Measurements from ENCODE around the gene HOXA6.

The HOXA6 gene

DNA sequence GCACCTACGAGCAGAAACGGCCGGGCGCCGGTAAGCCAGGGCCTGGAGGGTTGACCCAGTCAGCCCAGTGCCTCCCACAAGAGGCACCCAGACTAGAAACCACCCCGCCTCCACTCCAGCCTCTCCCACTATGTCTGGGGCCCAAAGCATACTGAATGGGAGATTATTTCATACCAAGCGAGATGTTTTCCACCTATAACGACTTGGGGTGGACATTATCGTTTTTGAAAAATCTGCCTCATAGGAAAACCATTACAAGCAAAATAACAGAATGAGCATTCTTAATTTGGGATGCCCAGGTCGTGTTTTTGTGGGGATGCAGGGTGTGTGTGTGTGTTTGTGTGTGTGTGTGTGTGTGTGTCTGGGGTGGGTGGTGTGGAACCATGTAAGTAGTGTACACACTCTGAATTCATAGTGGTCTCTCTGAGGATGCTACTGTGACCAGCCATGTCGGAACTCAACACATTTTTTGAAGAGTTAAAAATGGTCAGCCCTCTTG lies 1.6 kb downstream of the HOXA6 start:
- TF ChIP-seq EZH2 (IDR thresholded peaks at IDR 0.05; ENCODE audit: borderline replicate concordance, low read length) (no peak), CTCF (IDR thresholded peaks at IDR 0.05; ENCODE audit: low read length) (no peak)
- Histone ChIP-seq H3K4me1 (ENCODE audit: insufficient read depth, low read length, severe bottlenecking) (peaks cover 59% of the 10 kb centered on the region), H3K36me3 (ENCODE audit: insufficient read depth, low read length) (no peaks in the 10 kb centered on the region), H3F3A (ENCODE audit: insufficient read depth, low read length) (no peaks in the 10 kb centered on the region), H3K4me2 (ENCODE audit: low read length) (no peak overlapping the region; the same call in 1 of the 2 replicates), H3K9ac (ENCODE audit: low read length) (no peak overlapping the region), H2AFZ (ENCODE audit: low read length) (no peak overlapping the region), H4K20me1 (ENCODE audit: insufficient read depth, low read length) (no peaks in the 10 kb centered on the region), H3K9me2 (ENCODE audit: low read depth, low read length) (no peaks in the 10 kb centered on the region), H3K79me2 (ENCODE audit: insufficient read depth, low read length) (no peaks in the 10 kb centered on the region), H3K9me3 (ENCODE audit: low read length) (no peaks in the 10 kb centered on the region), H3K4me3 (ENCODE audit: low read depth, low read length, poor library complexity, severe bottlenecking) (no peak overlapping the region), H3K27ac (ENCODE audit: low read depth, low read length, poor library complexity, severe bottlenecking) (no peak overlapping the region), H3K27me3 (ENCODE audit: insufficient read depth, low read length) (peaks cover 16% of the 10 kb centered on the region; the same call in 1 of the 2 replicates)

GRCh38 chr7:27145165-27145913 lies 2.2 kb downstream of the HOXA6 start:
- Histone ChIP-seq H4K20me1 (ENCODE audit: insufficient read depth, low read length) (no peaks in the 10 kb centered on the region), H3K4me3 (ENCODE audit: low read depth, low read length, poor library complexity, severe bottlenecking) (no peak overlapping the region), H3K79me2 (ENCODE audit: insufficient read depth, low read length) (no peaks in the 10 kb centered on the region), H3K27ac (ENCODE audit: low read depth, low read length, poor library complexity, severe bottlenecking) (no peak overlapping the region), H3K9me2 (ENCODE audit: low read depth, low read length) (no peaks in the 10 kb centered on the region), H3K4me1 (ENCODE audit: insufficient read depth, low read length, severe bottlenecking) (peaks cover 55% of the 10 kb centered on the region), H3K4me2 (ENCODE audit: low read length) (no peak overlapping the region; the same call in 1 of the 2 replicates), H2AFZ (ENCODE audit: low read length) (no peak overlapping the region), H3K9me3 (ENCODE audit: low read length) (no peaks in the 10 kb centered on the region), H3K9ac (ENCODE audit: low read length) (no peak overlapping the region), H3K36me3 (ENCODE audit: insufficient read depth, low read length) (no peaks in the 10 kb centered on the region), H3K27me3 (ENCODE audit: insufficient read depth, low read length) (peaks cover 16% of the 10 kb centered on the region; the same call in 1 of the 2 replicates), H3F3A (ENCODE audit: insufficient read depth, low read length) (no peaks in the 10 kb centered on the region)
- TF ChIP-seq EZH2 (IDR thresholded peaks at IDR 0.05; ENCODE audit: borderline replicate concordance, low read length) (no peak), CTCF (IDR thresholded peaks at IDR 0.05; ENCODE audit: low read length) (no peak)

- Histone ChIP-seq H2AFZ (ENCODE audit: low read length) (no peak overlapping the region), H3K27ac (ENCODE audit: low read depth, low read length, poor library complexity, severe bottlenecking) (no peak overlapping the region), H3K4me1 (ENCODE audit: insufficient read depth, low read length, severe bottlenecking) (peaks cover 49% of the 10 kb centered on the region), H3F3A (ENCODE audit: insufficient read depth, low read length) (no peaks in the 10 kb centered on the region), H3K9me2 (ENCODE audit: low read depth, low read length) (no peaks in the 10 kb centered on the region), H3K4me2 (ENCODE audit: low read length) (no peak overlapping the region), H3K9ac (ENCODE audit: low read length) (no peak overlapping the region), H4K20me1 (ENCODE audit: insufficient read depth, low read length) (no peaks in the 10 kb centered on the region), H3K79me2 (ENCODE audit: insufficient read depth, low read length) (no peaks in the 10 kb centered on the region), H3K4me3 (ENCODE audit: low read depth, low read length, poor library complexity, severe bottlenecking) (no peak overlapping the region), H3K27me3 (ENCODE audit: insufficient read depth, low read length) (peaks cover 16% of the 10 kb centered on the region; the same call in 1 of the 2 replicates), H3K36me3 (ENCODE audit: insufficient read depth, low read length) (no peaks in the 10 kb centered on the region), H3K9me3 (ENCODE audit: low read length) (no peaks in the 10 kb centered on the region)
- TF ChIP-seq EZH2 (IDR thresholded peaks at IDR 0.05; ENCODE audit: borderline replicate concordance, low read length) (no peak), CTCF (IDR thresholded peaks at IDR 0.05; ENCODE audit: low read length) (no peak)
These were observed 2.8 kb downstream of the HOXA6 start for GRCh38 chr7:27144781-27145164.
